GM21529 (cell line): ENCODE data around the gene RSAD1.

Experiments used
- ATAC-seq: cut with Tn5 transposase; IDR thresholded peaks from one replicate; pipeline ENCODE4 v1.9.1; 2021; ENCODE audit not compliant: unreplicated experiment

The RSAD1 gene

DNA sequence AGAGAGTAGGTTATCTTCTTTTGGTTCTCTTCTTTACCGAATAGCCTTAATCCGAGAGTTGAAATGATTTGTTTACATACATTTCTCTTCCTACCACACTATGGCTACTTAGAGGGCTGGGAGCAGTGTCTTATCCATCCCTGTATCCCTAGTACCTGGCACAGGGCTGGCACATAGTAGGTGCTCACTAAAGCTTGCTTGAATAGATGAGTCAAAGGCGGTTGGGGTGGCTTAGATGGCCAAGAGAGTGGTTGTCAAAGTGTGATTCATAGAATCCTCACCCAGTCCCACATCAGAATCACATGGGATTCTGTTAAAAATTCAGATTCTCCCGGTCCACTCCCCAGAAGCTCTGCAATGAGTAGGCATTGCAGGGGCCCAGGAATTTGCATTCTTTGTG lies 21.0 kb upstream of the RSAD1 start:
- no peak for ATAC-seq

DNA sequence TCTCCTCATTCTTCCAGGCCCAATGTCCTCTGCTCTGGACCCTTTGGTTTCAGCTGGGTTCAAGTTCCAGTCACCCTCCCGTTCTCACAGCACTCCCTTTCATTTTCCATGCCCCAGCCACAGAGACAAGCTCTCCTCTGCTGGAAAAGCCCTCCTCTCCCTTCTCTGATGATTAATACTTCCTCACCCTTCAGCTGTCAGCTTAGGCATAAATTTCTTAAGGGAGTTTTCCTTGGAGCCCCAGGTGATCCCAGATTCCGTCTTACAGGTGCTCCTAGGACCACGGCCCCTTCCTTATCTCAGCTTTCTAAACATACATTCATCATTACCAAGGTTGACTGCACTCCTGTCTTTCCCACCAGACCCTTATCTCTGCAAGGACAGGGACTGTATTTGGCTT lies 20.4 kb upstream of the RSAD1 start:
- ATAC-seq: no peak

DNA sequence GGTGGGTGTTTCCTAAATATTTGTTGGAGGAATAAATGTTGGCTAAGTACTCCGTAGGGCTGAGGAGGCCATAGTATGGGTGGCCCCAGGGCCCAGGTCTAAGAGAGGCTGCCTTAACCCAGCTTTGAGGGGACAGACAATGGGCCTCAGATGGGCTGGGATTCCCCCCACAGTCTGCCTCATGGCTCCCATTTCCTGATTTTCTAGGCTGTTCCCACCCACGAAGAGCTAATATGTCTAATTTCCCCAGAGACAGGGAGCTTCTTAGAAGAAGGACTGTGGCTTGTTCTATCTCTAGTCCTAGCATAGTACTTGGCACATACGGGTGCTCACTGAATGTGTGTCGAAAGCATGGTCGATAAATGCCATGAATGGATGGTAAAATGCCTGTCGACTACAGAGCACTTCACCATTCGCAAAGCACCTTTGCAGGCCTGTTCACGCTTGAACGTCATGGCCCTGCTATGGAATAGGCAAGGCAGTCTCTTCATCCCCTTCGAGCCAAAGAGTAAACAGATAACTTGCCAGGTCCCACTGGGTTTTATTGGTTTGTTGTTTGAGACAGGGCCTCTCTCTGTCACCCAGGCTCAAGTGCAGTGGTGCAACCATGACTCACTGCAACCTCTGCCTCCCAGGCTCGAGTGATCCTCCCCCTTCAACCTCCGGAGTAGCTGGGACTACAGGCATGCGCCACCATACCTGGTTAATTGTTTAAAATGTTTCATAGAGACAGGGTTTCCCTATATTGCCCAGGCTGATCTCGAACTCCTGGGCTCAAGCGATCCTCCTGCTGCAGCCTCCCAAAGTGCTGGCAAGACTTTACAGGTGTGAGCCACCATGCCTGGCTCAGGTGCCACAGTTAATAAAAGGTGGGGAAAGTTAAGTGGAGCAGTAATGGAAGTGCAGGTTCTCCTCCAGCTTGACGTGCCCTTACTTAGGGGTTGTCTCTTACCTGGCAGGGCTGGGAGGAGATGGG lies 19.7 kb upstream of the RSAD1 start:
- ATAC-seq: no peak

DNA sequence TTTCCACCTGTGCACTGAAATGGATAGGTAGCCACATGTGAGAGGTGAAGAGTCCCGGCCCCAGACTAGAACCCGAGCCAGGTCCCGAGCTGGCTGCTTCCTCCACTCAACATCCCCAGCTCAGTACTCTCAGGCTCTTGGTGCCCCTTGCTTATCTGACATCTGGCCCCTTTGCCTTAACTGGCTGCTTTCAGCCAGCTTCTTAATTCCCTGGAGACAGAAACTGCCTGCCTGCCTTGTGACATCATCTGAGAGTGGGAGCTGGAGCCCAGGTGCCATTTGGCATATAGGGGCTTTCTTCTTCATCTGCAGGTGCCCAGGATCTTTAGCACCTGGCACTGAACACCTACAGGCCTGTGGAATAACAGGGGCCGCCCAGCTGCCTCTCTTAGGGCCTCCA lies 18.9 kb upstream of the RSAD1 start:
- ATAC-seq: no peak

DNA sequence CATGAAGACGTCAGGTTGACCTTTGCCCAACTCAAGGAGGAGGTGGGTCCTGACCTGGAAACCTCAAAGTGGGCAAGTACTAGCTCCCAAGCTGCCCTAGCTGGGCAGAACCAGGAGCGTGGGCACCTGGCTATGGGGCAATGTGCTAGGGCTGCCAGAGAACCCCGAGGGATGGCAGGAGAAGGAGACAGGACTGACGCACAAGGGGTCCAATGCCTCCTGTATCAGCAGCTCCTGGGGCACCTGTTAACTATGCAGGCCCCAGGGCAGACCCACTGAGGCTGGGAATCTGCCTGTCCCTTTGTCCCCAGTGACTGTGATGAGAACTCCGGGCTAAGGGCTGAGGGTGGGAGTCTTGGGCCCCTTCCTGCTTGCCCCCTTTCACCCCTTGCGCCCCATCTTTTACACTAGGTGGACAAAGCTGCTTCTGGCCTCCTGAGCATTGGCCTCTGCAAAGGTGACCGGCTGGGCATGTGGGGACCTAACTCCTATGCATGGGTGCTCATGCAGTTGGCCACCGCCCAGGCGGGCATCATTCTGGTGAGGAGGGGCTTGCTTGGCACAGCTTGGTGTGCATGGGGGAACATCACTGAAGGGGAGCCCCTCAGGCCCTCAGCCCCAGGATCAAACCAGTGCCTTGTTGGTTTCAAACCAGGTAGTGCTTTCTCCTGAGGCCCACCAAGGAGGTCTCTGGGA lies 17.7 kb upstream of the RSAD1 start:
- ATAC-seq: no peak

DNA sequence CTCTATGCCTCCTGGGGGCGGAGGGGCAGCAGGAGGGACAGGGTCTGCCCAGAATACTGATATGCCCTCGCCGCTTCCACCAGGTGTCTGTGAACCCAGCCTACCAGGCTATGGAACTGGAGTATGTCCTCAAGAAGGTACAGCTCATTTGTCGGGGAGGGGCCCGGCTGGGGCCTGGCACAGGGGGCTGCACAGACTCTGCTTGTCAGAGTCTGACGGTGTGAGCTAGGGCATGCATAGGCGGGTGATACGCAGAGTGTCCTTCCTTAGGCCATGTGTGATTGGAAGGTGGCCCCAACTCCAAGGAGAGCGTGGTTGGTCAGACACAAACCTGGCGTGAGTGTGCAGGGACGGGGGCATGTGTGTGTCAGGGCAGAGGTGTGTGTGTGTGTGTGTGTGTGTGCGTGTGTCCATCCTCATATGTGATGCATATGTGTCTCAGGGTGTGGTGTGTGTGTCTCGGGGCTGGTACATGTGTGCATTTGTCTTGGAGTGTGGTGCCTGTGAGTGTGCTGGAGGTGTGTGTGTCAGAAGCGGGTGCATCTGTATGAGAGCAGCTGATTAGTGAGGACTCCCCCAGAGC lies 17.0 kb upstream of the RSAD1 start:
- no peak for ATAC-seq

DNA sequence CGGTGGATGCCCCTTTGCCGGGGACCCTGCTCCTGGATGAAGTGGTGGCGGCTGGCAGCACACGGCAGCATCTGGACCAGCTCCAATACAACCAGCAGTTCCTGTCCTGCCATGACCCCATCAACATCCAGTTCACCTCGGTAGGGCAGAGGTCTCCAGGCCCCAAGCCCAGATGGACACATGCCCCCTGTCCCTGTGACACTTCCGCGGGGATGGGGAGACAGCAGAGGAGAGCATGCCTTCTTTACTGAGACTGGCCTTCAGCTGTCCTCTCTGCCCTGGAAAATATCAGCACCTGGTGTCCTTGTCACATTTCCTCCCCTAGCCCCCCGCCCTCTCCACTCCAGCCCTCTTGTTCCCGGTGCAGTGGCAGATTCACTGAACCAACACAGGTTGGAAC lies 16.2 kb upstream of the RSAD1 start:
- ATAC-seq: no peak

DNA sequence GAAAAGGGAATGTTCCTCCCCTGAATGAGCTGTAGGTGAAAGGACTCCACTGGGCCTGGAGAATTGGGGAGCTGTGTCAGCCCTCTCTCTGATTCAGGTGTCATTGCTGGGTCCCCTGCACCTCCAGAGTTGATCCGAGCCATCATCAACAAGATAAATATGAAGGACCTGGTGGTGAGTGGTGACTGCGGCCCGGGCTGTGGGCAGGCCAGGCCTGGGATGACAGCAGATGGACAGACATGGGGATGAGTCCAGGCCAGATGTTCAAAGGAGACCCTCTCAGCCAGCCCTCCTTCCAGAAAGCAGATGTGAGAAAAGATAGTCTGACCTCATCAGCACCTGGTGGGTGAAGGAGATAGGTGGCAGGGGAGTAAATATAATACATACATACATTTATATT lies 14.5 kb upstream of the RSAD1 start:
- no peak for ATAC-seq

DNA sequence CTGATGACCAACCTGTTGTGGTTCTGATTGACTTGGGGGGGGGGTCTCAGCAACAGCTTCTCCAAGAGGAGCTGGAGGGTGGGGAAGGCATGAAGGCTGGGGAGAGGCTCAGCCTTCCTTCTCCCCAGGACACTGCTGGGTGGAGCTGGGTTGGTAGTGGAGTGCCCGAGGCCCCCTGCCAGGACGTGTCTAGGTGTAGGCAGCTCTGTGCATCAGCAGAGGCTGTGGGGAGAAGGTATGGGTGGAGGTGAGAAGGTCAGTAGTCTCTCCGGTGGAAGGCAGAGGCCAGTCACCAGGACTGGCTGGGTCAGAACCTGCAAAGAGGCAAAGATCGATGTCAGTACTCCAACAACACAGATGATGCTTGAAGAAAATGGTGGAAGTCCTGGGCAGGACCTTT lies 13.9 kb upstream of the RSAD1 start:
- ATAC-seq: no peak

DNA sequence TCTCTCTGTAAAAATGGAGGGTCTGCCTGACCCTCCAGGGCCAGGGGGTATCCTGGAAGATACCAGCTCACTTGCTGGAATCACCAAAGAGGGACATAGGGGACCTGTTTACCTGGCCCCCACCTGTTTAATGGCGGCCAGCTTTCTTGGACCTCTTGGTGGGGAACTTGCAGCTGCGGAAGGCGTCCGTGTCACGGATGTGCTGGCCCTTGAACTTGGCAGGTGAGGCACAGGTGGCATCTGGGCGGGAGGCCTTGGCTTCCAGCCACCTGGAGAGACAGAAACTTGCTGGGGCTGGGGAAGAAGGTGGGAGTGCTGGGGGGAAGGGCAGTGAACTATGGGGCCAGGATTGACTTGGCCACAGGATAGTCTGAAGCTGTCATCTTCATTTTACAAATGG lies 13.5 kb upstream of the RSAD1 start:
- ATAC-seq: no peak

DNA sequence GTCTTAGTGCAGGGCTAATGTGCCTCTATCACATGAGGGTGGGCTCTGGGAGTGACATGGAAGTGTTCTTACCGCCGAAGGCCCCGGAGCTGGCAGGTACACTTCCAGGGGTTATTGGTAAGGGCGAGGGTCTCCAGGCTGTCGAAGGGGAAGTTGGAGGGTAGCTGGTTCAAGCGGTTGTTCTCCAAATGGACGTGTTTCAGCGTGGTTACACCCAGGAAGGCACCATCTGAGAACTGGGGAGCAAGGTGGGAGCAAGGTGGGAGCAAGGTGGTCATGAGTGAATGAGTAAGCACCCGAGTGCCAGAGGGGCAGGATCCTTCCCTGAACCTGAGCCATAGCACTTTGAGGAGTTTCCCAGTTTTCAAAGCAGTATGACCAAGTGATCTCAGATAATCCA lies 13.0 kb upstream of the RSAD1 start:
- no peak for ATAC-seq

DNA sequence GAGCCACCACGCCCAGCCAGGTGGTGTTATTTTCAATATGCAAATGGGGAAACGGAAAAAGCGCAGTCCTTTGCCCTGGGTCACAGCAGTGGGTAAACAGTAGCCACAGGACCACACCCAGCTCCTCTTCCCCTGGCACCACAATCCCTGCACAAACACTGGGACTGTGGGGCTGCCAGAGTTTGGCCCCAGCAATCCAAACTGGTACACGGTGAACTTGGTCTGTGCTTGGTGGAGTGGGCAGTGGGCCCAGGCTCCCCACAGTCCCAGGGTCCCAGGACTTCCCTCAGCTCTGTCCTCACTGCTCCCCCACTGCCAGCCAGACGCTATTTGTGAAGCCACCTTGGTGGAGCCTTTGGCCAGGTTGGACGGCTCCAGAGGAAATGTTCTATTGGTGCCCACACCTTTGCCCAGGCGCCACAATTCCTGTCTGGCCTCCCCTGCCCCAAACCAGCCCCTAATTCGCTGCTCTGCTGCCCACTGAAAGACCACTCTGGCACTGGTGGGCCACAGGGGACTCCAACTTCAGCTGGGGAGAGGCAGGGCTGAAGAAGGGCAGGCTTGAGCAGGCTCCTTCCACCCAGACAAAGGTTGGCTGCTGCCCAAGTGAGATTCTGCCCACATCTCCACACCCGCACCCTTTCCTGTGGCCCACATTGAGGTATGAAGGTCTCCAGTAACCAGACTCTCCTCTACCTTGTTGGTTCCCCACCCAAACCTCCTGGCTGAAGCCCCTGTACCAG lies 12.1 kb upstream of the RSAD1 start:
- ATAC-seq: no peak

DNA sequence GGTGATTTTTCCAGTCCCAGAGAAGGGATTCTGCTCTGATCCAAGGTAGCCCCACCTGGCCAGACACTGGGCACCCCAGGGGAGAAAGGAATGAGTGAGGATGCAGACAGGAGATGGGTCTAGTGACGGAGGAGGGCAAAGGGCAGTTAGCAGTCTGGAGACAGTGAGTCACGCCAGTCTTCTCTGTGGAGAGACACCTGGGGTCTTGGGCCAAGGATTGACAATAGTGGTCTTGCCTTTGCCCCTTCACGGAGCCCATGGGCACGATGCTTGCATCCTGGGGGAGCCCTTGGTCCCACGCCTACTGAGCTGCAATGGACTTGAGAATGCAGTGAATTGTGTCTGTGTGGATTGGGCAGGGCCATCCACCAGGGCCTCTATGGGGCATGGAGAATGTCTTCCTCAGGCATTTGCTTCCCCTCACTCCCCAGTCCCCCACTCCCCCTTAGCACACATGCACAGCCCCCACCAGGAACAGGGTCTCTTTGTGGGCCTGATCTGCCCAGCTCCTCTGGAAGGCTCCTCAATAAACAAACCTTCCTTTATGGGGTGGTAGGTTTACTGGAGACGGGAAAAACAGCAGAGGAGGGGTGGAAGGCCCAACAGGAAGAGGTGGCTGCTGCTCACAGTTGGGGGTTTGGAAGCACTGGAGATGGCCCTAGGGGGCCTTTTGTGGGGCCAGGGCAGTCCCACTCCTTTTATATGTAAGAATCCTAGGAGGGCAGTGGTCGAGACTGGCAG lies 11.4 kb upstream of the RSAD1 start:
- no peak for ATAC-seq

DNA sequence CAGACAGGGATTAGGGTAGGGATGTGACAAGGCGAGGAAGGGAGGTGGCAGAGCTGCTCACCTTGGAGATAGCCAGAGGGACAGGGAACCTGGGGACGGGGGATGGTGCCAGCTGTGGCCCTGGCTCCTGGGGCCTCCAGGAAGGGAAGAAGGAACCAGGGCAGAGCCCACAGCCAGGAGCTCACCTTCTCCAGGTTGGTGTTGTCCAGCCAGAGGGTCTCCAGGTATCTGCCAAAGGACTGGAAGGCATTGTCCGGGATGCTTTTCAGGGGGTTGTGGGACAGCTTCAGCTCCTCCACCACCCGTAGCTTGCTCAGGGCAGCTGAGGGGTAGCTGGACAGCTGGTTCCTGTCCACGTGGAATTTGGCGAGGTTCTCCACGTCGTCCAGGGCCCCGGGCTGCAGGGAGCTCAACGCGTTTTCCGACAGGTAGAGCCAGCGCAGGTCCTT lies 10.8 kb upstream of the RSAD1 start:
- no peak for ATAC-seq

DNA sequence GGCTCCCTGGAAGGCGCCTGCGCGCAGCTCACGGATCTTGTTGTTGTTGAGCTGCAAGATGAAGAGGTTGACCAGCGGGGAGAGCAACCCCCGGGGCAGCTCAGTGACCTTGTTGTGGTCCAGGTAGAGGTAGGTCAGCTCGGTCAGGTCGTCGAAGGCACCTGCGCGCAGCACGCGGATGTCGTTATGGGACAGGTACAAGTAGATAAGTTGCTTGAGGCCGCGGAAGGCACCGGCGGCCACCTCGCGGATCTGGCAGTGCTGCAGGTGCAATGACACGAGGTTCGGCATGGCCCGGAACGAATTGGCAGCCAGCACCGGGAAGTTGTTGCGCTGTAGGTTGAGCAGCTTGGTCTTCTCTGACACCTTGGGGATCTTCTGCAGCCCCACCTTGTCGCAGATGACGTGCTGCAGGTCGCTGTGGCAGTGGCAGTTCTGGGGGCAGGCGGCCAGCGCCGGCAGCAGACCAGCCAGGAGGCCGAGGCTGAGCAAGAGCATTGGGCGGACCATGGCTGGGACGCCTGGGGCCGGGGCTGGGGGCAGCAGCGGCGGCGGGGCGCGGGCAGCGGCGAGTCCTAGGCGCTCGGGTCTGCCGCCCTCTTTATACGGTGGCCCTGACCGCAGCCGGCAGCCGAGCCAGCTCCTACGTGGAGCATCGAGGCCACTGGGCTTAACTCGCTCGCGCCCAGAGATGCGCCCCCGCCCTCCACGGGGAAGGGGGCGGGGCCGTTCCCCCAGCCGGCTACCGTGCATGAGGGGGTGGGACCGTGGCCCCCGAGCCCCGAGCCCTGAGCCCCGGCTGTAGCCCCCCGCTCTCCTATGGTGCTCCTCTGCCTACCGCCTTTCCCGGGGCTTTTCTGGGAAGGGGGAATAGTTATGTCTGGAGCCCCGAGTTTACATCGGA lies 10.1 kb upstream of the RSAD1 start, which contains the start of gene CHAD:
TSS of gene CHAD (minus strand) at position 577 of the 904 bp plus-strand sequence. CDS start at position 510, 67 bp downstream.
- no peak for ATAC-seq

DNA sequence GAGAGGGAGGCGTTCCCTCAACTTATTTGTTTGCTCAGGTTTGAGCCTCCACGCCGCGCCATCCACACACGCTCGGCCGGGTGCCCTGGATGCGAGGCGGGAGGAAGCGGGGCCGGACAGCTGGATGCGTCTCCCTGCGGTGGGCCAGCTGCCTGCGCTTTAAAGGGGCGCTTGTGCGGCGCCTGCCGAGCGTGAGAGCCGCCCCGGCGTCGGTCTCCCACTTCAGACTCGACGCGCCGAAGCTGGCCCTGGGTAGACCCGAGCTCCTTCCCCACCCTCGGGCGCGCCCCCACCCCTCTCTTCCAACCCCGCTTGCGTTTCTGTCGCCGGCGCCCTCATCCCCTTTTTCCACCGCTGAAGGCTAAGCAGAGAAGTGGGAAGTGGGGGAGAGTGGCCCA lies 9.5 kb upstream of the RSAD1 start:
- no peak for ATAC-seq

DNA sequence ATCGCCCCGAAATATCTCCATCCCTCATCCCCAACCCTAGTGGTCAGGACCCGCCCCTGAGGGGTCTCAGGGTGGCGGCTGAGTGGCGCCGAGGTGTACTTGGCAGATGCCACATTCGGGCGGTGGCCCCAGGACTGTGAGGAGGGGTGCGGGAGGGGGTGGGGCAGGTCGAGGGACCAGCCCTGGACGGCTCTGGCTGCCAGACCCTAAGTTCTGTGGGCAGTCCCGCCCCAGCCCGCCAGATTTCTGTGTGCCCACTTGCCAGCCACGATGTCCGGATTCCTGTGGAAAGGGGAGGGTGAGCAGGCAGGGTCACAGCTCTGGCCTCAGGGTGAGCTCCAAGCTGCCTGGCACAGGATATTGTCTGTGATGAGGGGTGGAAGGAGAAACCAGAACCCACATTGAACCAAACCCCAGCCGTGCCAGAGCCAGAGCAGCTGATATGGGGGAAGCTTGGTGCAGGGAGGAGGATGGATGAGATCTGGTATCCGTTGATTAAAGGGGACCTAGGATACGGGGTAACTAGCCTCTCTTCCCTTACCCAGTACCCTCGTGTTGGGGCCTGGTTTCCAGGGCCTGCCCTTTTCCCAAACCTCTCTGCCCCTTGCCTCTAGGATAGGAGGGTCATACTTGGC lies 8.9 kb upstream of the RSAD1 start:
- no peak for ATAC-seq

DNA sequence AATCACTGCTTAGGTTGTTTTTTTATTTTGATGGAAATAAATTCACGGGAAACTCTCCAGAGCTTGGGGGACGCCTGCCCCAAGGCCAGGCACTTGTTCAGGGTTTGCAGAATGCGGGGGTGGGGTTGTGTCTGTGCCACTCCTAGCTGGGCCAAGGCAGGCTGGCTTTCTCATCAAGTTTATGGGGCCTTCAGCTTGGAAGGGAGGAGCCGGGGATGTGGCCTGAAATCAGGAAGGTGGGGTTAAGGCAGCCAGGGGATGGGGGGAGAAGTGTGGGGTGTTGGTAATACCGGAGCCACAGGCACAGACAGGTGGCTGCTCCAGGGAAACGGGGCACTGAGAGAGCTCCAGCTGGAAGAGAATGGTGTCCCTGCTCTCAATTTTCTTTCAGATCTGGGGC lies 8.2 kb upstream of the RSAD1 start:
- no peak for ATAC-seq
